Measurements from ENCODE around the gene ZNF107.

- no peak for TF ChIP-seq EZH2phosphoT487 (IDR thresholded peaks at IDR 0.05; ENCODE audit: borderline replicate concordance, low read depth, low read length)
- no peak for TF ChIP-seq CTCF (conservative IDR thresholded peaks at IDR 0.05; ENCODE audit: low read length)
Measured at GRCh38 chr7:64655811-64656210, 10.1 kb upstream of the ZNF107 start.

Data from OCI-LY7 (cell line).